ENCODE results near the gene YES1.
"Not testable (repeated sequence)": the region's sequence is repeated elsewhere in the genome, so short reads cannot be mapped to it uniquely, and the experiment has no call there.

The YES1 gene

GRCh38 chr18:820591-821165 lies 8.6 kb upstream of the YES1 start:
- DNase-seq = no peak

DNA sequence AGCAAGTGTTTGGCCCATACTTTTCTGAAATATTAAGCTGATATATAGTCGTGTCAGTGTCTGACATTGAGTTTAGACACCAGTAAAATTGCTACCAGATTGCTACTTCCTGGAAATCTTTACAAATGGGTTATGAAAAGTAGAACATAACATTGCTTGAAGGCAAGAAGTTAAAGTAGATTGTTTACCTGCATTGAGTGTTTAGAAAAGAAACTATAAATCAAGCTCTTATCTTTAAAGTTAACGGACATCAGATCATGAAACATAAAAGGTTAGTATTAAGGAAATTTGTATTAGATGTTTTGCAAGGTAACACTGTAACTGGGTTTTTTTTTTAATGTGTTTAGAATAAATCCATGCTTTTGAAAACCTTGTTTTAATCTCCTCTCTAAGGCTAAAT lies 4.8 kb upstream of the YES1 start:
- no peak for DNase-seq

DNA sequence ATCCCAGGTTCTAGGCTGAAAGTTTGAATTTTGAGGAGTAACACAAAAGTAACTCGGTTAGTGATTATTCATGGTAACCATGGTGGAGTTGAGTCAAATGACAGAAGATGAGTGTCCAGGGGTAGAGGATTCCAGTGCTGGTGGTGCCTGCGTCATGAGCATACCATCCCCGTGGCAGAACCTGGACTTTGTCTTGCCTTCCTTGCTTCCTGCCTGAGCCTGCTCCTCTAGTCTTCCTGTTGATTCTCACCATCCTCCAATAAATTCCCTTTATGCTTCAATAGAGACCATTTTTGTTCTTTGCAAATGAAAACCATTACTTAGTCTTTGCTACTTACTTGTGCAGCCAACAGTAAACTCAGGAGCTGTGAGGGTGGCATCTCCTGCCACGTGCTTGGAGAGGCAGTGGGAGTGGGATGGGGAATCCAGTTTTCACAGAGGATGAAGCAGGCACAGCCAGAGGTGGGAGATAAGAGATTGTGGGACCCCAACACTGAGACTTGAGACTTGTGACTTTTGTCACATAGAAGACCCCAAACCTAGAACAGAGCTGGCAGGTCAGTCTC lies 4.1 kb upstream of the YES1 start:
- no peak for DNase-seq

- no peak for DNase-seq
Measured at GRCh38 chr18:815353-815752, 3.3 kb upstream of the YES1 start.

DNA sequence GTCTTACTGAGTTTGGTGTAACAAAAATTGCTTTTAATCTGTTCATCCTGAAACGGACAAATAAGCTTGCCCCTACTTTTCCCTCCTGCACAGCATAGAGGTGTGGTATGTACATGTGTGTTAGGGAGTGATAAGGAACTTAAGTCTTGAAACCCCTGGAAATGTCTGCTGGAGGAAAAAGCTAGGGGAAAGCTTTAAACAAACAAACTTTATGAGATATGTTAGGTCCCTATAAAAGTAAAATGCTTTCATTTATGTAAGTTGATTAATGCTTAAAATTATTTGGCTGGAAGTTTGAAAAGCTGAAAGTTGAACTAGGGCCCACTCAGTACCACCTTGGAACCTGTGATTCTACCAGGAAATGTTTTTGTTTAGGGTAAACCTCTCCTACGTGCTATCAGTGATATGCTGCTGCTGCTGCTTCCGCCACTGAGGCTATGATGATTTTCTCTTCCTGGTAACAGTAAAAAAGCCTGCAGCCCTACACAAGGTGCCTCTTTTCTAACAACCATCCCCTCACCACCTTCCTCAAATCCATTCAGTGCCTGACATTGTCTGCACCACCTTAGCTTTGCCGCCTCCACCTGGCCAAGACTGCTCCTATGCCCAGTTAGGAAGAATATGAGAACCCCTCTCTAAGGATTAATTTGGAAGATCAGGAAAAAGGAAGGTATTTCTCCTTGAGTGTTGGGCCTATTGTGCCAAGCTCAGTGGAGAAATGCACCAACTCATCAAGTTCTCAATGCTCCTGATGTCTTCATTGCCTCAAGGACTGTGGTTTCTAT lies 2.5 kb upstream of the YES1 start:
- no peak for DNase-seq

DNA sequence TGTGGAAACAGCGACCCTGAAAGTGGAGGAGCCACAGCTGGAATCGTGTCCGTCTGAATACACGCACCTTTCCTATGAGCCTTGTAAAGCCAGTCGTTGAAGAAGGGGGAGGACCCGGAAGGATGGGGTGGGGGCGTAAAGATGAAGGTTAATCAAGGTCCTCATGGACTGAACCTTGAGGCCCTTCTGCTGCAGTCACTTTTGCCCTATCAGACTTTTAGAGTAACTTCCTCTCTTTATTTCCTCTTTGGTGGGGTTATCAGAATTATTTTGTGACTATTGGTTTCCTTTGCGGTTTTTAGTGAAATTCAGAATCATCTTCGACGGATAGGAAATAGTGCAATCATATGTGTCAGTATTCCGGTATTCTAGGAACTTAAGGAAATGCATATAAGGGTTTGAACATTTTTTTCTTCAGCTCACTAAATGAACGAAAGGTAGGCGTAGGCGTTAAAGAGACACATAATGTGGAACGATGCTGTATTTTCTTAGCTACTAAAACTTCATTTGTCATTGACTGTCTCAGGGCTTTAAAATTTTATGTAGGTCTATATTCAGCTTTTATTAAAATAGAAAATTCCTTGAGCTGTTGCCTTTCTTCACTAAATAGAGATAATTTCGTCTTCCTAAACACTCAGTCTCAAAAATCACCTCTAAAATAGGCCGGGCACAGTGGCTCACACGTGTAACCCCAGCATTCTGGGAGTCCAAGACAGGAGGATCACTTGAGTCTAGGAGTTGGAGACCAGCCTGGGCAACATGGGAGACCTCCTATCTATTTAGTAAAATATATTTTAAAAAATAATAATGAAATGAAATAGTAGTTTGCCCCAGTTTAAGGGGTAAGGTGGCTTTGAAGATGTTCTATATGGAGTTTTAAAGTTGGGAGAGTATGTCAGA lies 1.4 kb upstream of the YES1 start:
- peak; percentile 51 for DNase-seq

GRCh38 chr18:812376-813171 lies 532 bp upstream of the YES1 start:
- DNase-seq = peak; percentile 78

GRCh38 chr18:811182-811891 lies 705 bp downstream of the YES1 start:
- DNase-seq = no peak

DNA sequence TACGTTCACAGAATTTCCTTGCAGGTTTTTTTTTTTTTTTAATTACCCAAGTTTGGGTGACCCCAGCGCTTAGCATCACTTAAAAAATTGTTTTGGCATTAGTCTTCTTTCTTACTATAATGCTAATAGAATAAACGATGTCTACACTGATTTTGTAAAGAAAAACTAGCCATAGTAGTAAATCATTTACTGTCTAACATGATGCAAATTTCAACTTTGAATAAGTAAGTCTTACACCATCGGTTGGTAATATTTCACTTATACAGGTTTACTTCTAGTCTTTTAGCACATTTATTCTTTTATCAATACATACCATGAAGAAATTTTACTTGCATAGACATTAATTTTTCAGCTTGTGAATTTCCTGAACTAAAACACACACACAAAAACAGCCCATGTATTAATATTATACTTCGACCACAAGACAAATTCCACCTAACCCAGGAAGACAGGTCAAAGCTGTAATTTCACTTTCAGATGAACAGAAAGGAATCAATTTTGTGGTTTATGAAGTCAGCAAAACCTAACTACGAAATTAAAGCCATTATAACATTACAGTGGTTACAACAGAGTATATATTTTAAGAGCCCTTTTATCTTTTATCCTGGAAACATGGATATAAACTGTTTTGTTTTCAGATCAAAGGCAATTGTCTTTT lies 1.9 kb downstream of the YES1 start:
- no peak for DNase-seq

- not testable (repeated sequence) for DNase-seq
Measured at GRCh38 chr18:809228-809627, 2.8 kb downstream of the YES1 start.

GRCh38 chr18:808502-808901 lies 3.5 kb downstream of the YES1 start:
- DNase-seq = no peak

- DNase-seq = no peak
Measured at GRCh38 chr18:808086-808485, 4.0 kb downstream of the YES1 start.

GRCh38 chr18:805755-806110 lies 6.3 kb downstream of the YES1 start:
- DNase-seq = no peak

- DNase-seq = no peak
Measured at GRCh38 chr18:805008-805754, 6.9 kb downstream of the YES1 start.

DNA sequence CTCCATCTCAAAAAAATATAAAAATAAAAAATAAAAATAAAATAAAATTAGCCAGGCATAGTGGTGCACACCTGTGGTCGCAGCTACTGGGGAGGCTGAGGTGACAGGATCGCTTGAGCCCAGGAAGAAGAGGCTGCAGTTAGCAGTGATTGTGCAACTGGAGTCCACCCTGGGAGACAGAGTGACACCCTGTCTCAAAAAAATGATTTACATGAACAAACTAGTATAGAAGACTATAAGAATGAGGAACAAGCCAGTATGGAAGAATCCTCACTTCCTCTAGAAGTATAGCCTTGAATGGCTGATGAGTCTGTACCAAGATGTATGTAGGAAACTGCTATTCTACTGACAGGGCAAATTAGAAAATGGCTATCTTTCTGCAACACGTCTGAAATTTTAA lies 10.9 kb downstream of the YES1 start:
- DNase-seq = no peak

GRCh38 chr18:799943-800342 lies 12.1 kb downstream of the YES1 start:
- no peak for DNase-seq

DNA sequence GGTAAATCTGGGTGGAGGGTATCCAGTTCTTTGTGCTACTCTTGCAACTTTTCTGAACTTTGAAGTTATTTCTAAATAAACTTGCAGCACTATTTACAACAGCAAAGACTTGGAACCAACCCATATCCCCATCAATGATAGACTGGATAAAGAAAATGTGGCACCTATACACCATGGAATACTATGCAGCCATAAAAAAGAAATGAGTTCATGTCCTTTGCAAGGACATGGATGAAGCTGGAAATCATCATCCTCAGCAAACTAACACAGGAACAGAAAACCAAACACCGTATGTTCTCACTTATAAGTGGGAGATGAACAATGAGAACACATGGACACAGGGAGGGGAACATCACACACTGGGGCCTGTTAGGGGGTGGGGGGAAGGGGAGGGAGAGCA lies 16.7 kb downstream of the YES1 start:
- not testable (repeated sequence) for DNase-seq

DNA sequence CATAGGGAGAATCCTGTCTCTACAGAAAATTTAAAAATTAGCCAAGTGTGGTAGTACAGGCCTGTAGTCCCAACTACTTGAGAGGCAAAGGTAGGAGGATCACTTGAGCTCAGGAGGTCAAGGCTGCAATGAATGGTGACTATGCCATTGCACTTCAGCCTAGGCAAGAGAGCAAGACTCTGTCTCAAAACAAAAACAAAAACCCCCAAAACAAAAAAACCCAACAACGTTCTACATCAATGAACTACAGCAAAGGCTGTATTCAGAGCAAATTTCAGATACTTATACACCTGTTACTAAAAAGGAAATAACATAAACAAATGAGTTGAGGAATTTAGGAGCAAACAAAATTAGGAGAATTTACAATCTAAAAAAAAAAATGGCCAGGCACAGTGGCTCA lies 22.6 kb downstream of the YES1 start:
- no peak for DNase-seq

DNA sequence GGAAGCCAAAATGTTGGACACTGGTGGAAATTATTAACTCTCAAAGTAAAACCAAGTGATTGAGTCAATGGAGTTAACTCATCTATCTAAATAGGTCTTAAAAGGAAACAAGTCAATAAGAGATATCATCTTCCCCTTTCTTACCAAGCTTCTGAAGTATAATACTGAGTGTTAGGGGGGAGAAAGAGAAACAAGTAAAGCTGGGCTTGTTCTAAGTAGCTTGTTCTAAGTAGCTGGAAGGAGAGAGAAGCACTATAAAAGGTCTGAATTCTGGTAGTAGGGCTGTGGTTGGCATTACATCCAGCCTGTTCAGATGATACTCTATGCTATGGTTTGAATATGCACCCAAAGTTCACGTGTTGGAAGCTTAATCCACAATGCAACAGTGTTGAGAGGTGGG lies 26.8 kb downstream of the YES1 start:
- no peak for DNase-seq

DNA sequence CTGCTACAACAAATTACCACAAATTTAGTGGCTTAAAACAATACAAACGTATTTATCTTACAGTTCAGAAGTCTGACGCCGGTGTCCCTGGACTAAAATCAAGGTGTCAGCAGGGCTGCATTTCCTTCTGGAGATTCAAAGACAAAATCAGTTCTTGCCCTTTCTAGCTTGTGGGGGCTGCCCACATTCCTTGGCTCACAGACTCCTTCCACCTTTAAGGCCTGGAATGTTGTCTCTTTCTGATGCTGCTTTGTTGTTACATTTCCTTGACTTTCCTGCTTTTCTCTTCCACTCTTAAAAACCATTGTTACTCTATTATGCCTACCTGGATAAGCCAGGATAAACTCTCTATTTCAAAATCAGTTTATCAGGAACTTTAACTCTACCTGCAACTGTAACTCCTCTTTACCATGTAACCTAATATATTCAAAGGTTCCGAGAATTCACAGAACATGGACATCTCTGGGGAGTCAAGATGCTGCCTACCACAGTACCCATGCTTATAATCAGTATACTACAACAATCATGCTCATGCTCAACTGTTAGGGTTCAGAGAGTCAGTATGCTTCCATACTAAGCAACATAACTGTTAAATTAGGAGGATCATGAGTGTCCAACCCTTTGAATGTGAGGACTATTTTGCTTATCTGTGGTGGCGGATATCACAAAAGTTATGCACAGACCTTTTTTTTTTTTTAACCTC lies 27.4 kb downstream of the YES1 start:
- DNase-seq = no peak

All from effector CD8-positive, alpha-beta T cell (primary cell).